Measurements from ENCODE around the gene SPOCK1.

The SPOCK1 gene

DNA sequence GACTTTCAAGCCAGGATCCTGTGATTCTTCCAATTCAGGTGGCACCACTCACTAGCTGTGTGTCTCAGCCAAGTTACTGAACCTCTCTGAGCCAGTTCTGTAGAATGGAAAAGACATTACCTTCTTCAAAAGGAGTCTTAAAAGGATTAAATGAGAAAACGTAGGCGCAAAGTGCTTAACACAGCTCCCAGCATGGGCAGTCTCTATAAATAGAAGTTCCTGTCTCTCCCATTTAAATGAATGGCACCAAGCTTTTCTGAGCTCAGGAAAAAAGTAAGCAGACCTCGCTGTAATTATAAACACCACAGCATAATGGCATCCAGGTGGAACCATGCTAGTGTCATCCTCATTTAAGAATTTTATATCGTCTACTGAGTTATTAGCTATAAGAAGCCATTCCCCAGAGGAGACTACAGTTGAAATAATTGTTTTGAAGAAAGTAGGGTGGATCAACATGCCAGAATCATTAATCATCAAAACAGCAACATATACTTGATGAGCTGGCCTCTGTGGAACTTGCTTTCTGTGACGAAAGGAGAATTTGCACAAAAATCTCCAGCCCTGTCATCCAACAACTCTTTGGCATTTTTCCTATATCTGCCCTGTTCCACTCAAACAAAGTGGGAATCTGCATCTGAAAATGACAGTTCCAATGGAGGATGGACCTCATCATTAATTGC, 188.9 kb downstream of the SPOCK1 start:
- H3K9me3 ChIP-seq (ENCODE audit: control insufficient read depth, low read length), result no peaks in the 10 kb centered on the region
- WGBS, result 8% methylated on average over 4 of the region's 5 CpGs
- no peak overlapping the region for H2BK12ac ChIP-seq (ENCODE audit: low read length in 2 of 2)
- H3K9ac ChIP-seq (ENCODE audit: low read length), result peak overlapping the region; percentile 28
- no peak overlapping the region for H3K4ac ChIP-seq (ENCODE audit: low read depth in 1 of 2, low read length in 2 of 2)
- peak overlapping the region; percentile 25 for H3K4me2 ChIP-seq (ENCODE audit: low read length, poor library complexity, severe bottlenecking)
- H3K36me3 ChIP-seq (ENCODE audit: control insufficient read depth in 1 of 2, insufficient read depth in 2 of 2, low read depth in 1 of 2, low read length in 2 of 2), result no peaks in the 10 kb centered on the region
- H2BK5ac ChIP-seq (ENCODE audit: low read depth, low read length, poor library complexity, severe bottlenecking), result no peak overlapping the region
- no peak overlapping the region for H3K14ac ChIP-seq (ENCODE audit: low read length in 2 of 2)
- H3K27ac ChIP-seq (ENCODE audit: low read length, poor library complexity, severe bottlenecking), result peak overlapping the region; percentile 52
- no peaks in the 10 kb centered on the region for H3K79me1 ChIP-seq (replicated peaks; ENCODE audit: low read length, poor library complexity, severe bottlenecking)
- H4K8ac ChIP-seq (ENCODE audit: low read length), result no peak overlapping the region
- H3K4me1 ChIP-seq (ENCODE audit: control insufficient read depth, insufficient read depth, low read depth, low read length), result peaks cover 7% of the 10 kb centered on the region
- no peak overlapping the region for H2BK120ac ChIP-seq (ENCODE audit: low read depth, low read length)
- H2BK15ac ChIP-seq (ENCODE audit: low read depth, poor library complexity, severe bottlenecking), result no peak overlapping the region
- H4K91ac ChIP-seq (ENCODE audit: low read length), result no peak overlapping the region
- H3K27me3 ChIP-seq (ENCODE audit: control insufficient read depth in 1 of 2, insufficient read depth in 1 of 2, low read length in 2 of 2), result no peaks in the 10 kb centered on the region
- no peak overlapping the region for H2AFZ ChIP-seq (ENCODE audit: low read depth, low read length)
- peak; percentile 81 for DNase-seq
- no peak overlapping the region for H3K18ac ChIP-seq (ENCODE audit: low read depth in 1 of 2, low read length in 2 of 2)
- no peak overlapping the region for H3K23ac ChIP-seq (ENCODE audit: low read length in 2 of 2)
- no peak overlapping the region for H2AK5ac ChIP-seq (ENCODE audit: low read length, severe bottlenecking)
- H3K4me3 ChIP-seq (ENCODE audit: insufficient read depth in 1 of 2, low read depth in 1 of 2, low read length in 2 of 2), result no peak overlapping the region

DNA sequence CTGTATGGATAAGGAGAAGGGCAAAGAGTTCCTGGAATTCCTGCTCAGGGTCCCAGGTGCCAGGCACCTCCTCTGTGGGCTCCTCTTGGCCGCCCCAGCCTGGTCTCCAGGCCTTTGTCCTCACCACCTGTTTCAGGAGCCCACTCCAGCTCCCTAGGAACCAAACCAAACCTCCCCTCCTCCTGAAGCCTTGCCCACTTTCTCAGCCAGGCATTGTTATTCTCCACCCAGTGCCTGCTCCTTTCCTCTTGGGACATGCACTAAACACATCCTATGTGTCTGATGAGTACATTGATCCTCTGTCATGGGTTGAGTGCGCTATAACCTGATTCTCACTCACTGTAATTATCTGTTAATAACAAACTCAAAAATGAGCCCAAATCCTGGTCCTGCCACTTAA, 189.8 kb downstream of the SPOCK1 start:
- no peaks in the 10 kb centered on the region for H3K79me1 ChIP-seq (replicated peaks; ENCODE audit: low read length, poor library complexity, severe bottlenecking)
- no peak overlapping the region for H3K9ac ChIP-seq (ENCODE audit: low read length)

DNA sequence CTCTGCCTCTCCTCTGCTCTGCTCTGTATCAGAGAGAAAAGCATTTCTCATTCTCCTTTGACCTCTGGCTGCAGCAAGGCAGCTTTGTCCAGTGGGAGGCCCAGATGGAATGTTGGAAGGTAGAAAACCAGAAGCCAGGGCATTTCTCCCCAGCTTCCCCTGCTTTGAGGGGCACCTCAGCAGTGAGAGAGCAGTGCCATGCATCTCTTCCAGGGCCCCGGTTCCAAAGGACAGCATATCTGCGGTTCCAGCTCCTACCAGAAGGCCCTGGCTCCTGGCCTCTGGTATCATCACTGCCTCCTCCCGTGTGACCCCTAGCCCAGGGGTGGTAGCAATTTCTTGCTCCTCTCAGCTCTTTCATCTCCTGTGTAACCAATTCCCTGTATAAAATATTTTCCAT, 190.8 kb downstream of the SPOCK1 start:
- H2AFZ ChIP-seq (ENCODE audit: low read depth, low read length), result no peak overlapping the region
- no peak overlapping the region for H3K14ac ChIP-seq (ENCODE audit: low read length in 2 of 2)
- peaks cover 7% of the 10 kb centered on the region for H3K4me1 ChIP-seq (ENCODE audit: control insufficient read depth, insufficient read depth, low read depth, low read length)
- H3K4me2 ChIP-seq (ENCODE audit: low read length, poor library complexity, severe bottlenecking), result no peak overlapping the region
- no peaks in the 10 kb centered on the region for H3K36me3 ChIP-seq (ENCODE audit: control insufficient read depth in 1 of 2, insufficient read depth in 2 of 2, low read depth in 1 of 2, low read length in 2 of 2)
- no peak overlapping the region for H2BK15ac ChIP-seq (ENCODE audit: low read depth, poor library complexity, severe bottlenecking)
- H3K23ac ChIP-seq (ENCODE audit: low read length in 2 of 2), result no peak overlapping the region
- no peak overlapping the region for H4K91ac ChIP-seq (ENCODE audit: low read length)
- H2BK120ac ChIP-seq (ENCODE audit: low read depth, low read length), result no peak overlapping the region
- H4K8ac ChIP-seq (ENCODE audit: low read length), result no peak overlapping the region
- no peaks in the 10 kb centered on the region for H3K27me3 ChIP-seq (ENCODE audit: control insufficient read depth in 1 of 2, insufficient read depth in 1 of 2, low read length in 2 of 2)
- H3K18ac ChIP-seq (ENCODE audit: low read depth in 1 of 2, low read length in 2 of 2), result no peak overlapping the region
- no peaks in the 10 kb centered on the region for H3K79me1 ChIP-seq (replicated peaks; ENCODE audit: low read length, poor library complexity, severe bottlenecking)
- H3K4ac ChIP-seq (ENCODE audit: low read depth in 1 of 2, low read length in 2 of 2), result no peak overlapping the region
- H3K4me3 ChIP-seq (ENCODE audit: insufficient read depth in 1 of 2, low read depth in 1 of 2, low read length in 2 of 2), result no peak overlapping the region
- H2BK5ac ChIP-seq (ENCODE audit: low read depth, low read length, poor library complexity, severe bottlenecking), result no peak overlapping the region
- no peak overlapping the region for H2BK12ac ChIP-seq (ENCODE audit: low read length in 2 of 2)
- no peak overlapping the region for H3K27ac ChIP-seq (ENCODE audit: low read length, poor library complexity, severe bottlenecking)
- DNase-seq, result no peak
- WGBS, result 86% methylated on average over 3 of the region's 3 CpGs
- no peaks in the 10 kb centered on the region for H3K9me3 ChIP-seq (ENCODE audit: control insufficient read depth, low read length)
- H3K9ac ChIP-seq (ENCODE audit: low read length), result no peak overlapping the region
- H2AK5ac ChIP-seq (ENCODE audit: low read length, severe bottlenecking), result peak overlapping the region; percentile 44

More for the DNA sequence above, 189.8 kb downstream of the SPOCK1 start:
- no peak for DNase-seq
- Histone ChIP-seq H3K4me2 (ENCODE audit: low read length, poor library complexity, severe bottlenecking) (no peak overlapping the region), H2AK5ac (ENCODE audit: low read length, severe bottlenecking) (peak overlapping the region; percentile 36), H3K9me3 (ENCODE audit: control insufficient read depth, low read length) (no peaks in the 10 kb centered on the region), H4K8ac (ENCODE audit: low read length) (no peak overlapping the region), H3K4me3 (ENCODE audit: insufficient read depth in 1 of 2, low read depth in 1 of 2, low read length in 2 of 2) (no peak overlapping the region), H3K18ac (ENCODE audit: low read depth in 1 of 2, low read length in 2 of 2) (no peak overlapping the region), H3K27ac (ENCODE audit: low read length, poor library complexity, severe bottlenecking) (no peak overlapping the region), H2BK12ac (ENCODE audit: low read length in 2 of 2) (peak overlapping the region in 1 of 2 experiments; percentile 47), H2BK120ac (ENCODE audit: low read depth, low read length) (no peak overlapping the region), H3K4ac (ENCODE audit: low read depth in 1 of 2, low read length in 2 of 2) (no peak overlapping the region), H4K91ac (ENCODE audit: low read length) (no peak overlapping the region), H3K36me3 (ENCODE audit: control insufficient read depth in 1 of 2, insufficient read depth in 2 of 2, low read depth in 1 of 2, low read length in 2 of 2) (no peaks in the 10 kb centered on the region), H2BK15ac (ENCODE audit: low read depth, poor library complexity, severe bottlenecking) (no peak overlapping the region), H3K4me1 (ENCODE audit: control insufficient read depth, insufficient read depth, low read depth, low read length) (peaks cover 7% of the 10 kb centered on the region), H3K23ac (ENCODE audit: low read length in 2 of 2) (no peak overlapping the region), H2BK5ac (ENCODE audit: low read depth, low read length, poor library complexity, severe bottlenecking) (no peak overlapping the region), H3K27me3 (ENCODE audit: control insufficient read depth in 1 of 2, insufficient read depth in 1 of 2, low read length in 2 of 2) (no peaks in the 10 kb centered on the region), H3K14ac (ENCODE audit: low read length in 2 of 2) (no peak overlapping the region), H2AFZ (ENCODE audit: low read depth, low read length) (no peak overlapping the region)
- WGBS, result 98% methylated on average over 2 of the region's 2 CpGs

DNA sequence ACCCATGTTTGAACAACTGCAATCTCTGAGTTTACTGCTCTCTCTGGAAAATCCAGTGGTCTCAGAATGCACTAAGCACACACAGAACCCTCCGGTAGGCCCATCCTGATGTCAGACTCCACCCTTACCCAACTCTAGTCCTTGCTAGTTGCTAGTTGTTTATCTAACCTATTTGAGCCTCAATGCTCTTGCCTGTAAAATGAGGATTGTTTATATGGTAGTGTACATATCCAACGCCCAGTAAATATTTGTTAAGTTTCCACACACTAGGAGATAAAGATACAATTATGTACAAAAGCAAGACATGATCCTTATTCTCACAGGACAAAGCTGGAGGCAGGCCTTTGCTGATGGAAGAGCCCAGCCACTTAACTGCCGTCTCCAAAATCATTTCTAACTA, 192.2 kb downstream of the SPOCK1 start:
- H3K14ac ChIP-seq (ENCODE audit: low read length in 2 of 2), result no peak overlapping the region
- H2AFZ ChIP-seq (ENCODE audit: low read depth, low read length), result no peak overlapping the region
- no peak overlapping the region for H2BK12ac ChIP-seq (ENCODE audit: low read length in 2 of 2)
- no peak overlapping the region for H2BK5ac ChIP-seq (ENCODE audit: low read depth, low read length, poor library complexity, severe bottlenecking)
- H3K4ac ChIP-seq (ENCODE audit: low read depth in 1 of 2, low read length in 2 of 2), result no peak overlapping the region
- no peak overlapping the region for H3K23ac ChIP-seq (ENCODE audit: low read length in 2 of 2)
- no peak overlapping the region for H2BK120ac ChIP-seq (ENCODE audit: low read depth, low read length)
- H3K4me3 ChIP-seq (ENCODE audit: insufficient read depth in 1 of 2, low read depth in 1 of 2, low read length in 2 of 2), result no peak overlapping the region
- no peaks in the 10 kb centered on the region for H3K27me3 ChIP-seq (ENCODE audit: control insufficient read depth in 1 of 2, insufficient read depth in 1 of 2, low read length in 2 of 2)
- 76% methylated on average over 3 of the region's 3 CpGs for WGBS
- H2BK15ac ChIP-seq (ENCODE audit: low read depth, poor library complexity, severe bottlenecking), result no peak overlapping the region
- no peak for DNase-seq
- H3K36me3 ChIP-seq (ENCODE audit: control insufficient read depth in 1 of 2, insufficient read depth in 2 of 2, low read depth in 1 of 2, low read length in 2 of 2), result no peaks in the 10 kb centered on the region
- no peak overlapping the region for H2AK5ac ChIP-seq (ENCODE audit: low read length, severe bottlenecking)
- H4K91ac ChIP-seq (ENCODE audit: low read length), result no peak overlapping the region
- no peak overlapping the region for H4K8ac ChIP-seq (ENCODE audit: low read length)
- no peak overlapping the region for H3K27ac ChIP-seq (ENCODE audit: low read length, poor library complexity, severe bottlenecking)
- H3K4me2 ChIP-seq (ENCODE audit: low read length, poor library complexity, severe bottlenecking), result no peak overlapping the region
- no peak overlapping the region for H3K9ac ChIP-seq (ENCODE audit: low read length)
- no peaks in the 10 kb centered on the region for H3K79me1 ChIP-seq (replicated peaks; ENCODE audit: low read length, poor library complexity, severe bottlenecking)
- peaks cover 7% of the 10 kb centered on the region for H3K4me1 ChIP-seq (ENCODE audit: control insufficient read depth, insufficient read depth, low read depth, low read length)
- no peak overlapping the region for H3K18ac ChIP-seq (ENCODE audit: low read depth in 1 of 2, low read length in 2 of 2)
- no peaks in the 10 kb centered on the region for H3K9me3 ChIP-seq (ENCODE audit: control insufficient read depth, low read length)
